WTC11 (cell line): ENCODE measurements around the gene COLGALT1.

ENCODE experiments used
- ATF6 ChIP-seq: sonication (generic); formaldehyde crosslinking; IDR thresholded peaks from 2 replicates; pipeline ENCODE4 v1.8.1; 2023; ENCODE audit warnings: mild to moderate bottlenecking, missing genetic modification reagents
- CREM ChIP-seq: sonication (generic); formaldehyde crosslinking; IDR thresholded peaks from 2 replicates; pipeline ENCODE4 v1.8.1; 2022; ENCODE audit warnings: mild to moderate bottlenecking, missing genetic modification reagents, moderate library complexity
- ETV6 ChIP-seq: sonication (generic); formaldehyde crosslinking; IDR thresholded peaks from 2 replicates; pipeline ENCODE4 v1.8.1; 2022; ENCODE audit warnings: mild to moderate bottlenecking, missing genetic modification reagents
- GABPB1 ChIP-seq: sonication (generic); formaldehyde crosslinking; IDR thresholded peaks from 2 replicates; pipeline ENCODE4 v1.8.1; 2023; ENCODE audit warnings: mild to moderate bottlenecking, missing genetic modification reagents
- JUN ChIP-seq: sonication (generic); formaldehyde crosslinking; IDR thresholded peaks from 2 replicates; pipeline ENCODE4 v1.8.0; 2023; ENCODE audit warnings: mild to moderate bottlenecking, missing genetic modification reagents
- USF2 ChIP-seq: sonication (generic); formaldehyde crosslinking; IDR thresholded peaks from 2 replicates; pipeline ENCODE4 v1.8.1; 2023; ENCODE audit warnings: mild to moderate bottlenecking, missing genetic modification reagents, moderate library complexity
- ZNF232 ChIP-seq: sonication (generic); formaldehyde crosslinking; IDR thresholded peaks from 2 replicates; pipeline ENCODE4 v1.8.0; 2022; ENCODE audit warnings: mild to moderate bottlenecking, missing genetic modification reagents
- ZNF263 ChIP-seq: sonication (generic); formaldehyde crosslinking; IDR thresholded peaks from 2 replicates; pipeline ENCODE4 v1.8.1; 2022; ENCODE audit warnings: low read depth, mild to moderate bottlenecking, moderate library complexity, missing genetic modification reagents
- TF ChIP-seq, protein P1 (sequence below): sonication (generic); formaldehyde crosslinking; IDR thresholded peaks from 2 replicates; pipeline ENCODE4 v1.8.1; 2022; ENCODE audit warnings: low read depth, mild to moderate bottlenecking, moderate library complexity, missing genetic modification reagents, borderline replicate concordance
- TF ChIP-seq, protein P2 (sequence below): sonication (generic); formaldehyde crosslinking; IDR thresholded peaks from 2 replicates; pipeline ENCODE4 v1.8.0; 2022; ENCODE audit warnings: mild to moderate bottlenecking, missing genetic modification reagents
- TF ChIP-seq, protein P3 (sequence below): fragments of 200-600 bp; IDR thresholded peaks from 2 replicates; pipeline ENCODE4 v1.8.0; 2022; ENCODE audit warnings: antibody characterized with exemption

DNA sequence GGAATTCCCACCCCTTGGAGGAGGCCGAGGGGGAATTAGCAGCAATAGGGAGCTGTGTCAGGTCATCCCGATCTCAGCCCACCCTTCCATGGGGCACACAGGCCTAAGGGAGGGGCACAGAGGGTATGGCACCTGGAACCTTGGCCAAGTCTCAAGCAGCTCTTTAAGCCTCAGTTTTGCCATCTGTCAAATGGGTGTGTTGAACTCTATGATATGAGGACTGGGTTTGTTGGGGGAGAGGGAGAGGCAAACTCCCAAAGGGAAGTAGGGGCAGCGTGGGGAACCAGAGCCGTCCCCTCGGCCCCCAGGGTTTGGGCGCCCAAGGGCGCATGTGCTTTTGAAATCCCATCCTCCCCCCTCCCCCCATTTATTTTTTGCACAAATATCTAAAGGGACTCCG, 49.7 kb downstream of the COLGALT1 start:
- no peak for TF ChIP-seq CREM (CRISPR knock-in tag)
- TF ChIP-seq ZNF232 (CRISPR knock-in tag) = no peak
- TF ChIP-seq ETV6 = no peak
- TF ChIP-seq, protein P1, sequence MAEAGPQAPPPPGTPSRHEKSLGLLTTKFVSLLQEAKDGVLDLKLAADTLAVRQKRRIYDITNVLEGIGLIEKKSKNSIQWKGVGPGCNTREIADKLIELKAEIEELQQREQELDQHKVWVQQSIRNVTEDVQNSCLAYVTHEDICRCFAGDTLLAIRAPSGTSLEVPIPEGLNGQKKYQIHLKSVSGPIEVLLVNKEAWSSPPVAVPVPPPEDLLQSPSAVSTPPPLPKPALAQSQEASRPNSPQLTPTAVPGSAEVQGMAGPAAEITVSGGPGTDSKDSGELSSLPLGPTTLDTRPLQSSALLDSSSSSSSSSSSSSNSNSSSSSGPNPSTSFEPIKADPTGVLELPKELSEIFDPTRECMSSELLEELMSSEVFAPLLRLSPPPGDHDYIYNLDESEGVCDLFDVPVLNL (CRISPR knock-in tag) = no peak
- TF ChIP-seq, protein P2, sequence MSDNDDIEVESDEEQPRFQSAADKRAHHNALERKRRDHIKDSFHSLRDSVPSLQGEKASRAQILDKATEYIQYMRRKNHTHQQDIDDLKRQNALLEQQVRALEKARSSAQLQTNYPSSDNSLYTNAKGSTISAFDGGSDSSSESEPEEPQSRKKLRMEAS (CRISPR knock-in tag) = no peak
- no peak for TF ChIP-seq GABPB1 (CRISPR knock-in tag)
- no peak for TF ChIP-seq ATF6
- TF ChIP-seq ZNF263 (CRISPR knock-in tag) = no peak
- no peak for TF ChIP-seq USF2
- TF ChIP-seq, protein P3, sequence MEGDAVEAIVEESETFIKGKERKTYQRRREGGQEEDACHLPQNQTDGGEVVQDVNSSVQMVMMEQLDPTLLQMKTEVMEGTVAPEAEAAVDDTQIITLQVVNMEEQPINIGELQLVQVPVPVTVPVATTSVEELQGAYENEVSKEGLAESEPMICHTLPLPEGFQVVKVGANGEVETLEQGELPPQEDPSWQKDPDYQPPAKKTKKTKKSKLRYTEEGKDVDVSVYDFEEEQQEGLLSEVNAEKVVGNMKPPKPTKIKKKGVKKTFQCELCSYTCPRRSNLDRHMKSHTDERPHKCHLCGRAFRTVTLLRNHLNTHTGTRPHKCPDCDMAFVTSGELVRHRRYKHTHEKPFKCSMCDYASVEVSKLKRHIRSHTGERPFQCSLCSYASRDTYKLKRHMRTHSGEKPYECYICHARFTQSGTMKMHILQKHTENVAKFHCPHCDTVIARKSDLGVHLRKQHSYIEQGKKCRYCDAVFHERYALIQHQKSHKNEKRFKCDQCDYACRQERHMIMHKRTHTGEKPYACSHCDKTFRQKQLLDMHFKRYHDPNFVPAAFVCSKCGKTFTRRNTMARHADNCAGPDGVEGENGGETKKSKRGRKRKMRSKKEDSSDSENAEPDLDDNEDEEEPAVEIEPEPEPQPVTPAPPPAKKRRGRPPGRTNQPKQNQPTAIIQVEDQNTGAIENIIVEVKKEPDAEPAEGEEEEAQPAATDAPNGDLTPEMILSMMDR = no peak
- no peak for TF ChIP-seq JUN
